GM11168 (cell line): ENCODE measurements around the gene CFC1.
"Not testable (repeated sequence)": the region's sequence is repeated elsewhere in the genome, so short reads cannot be mapped to it uniquely, and the experiment has no call there.

Experiments used
- in situ Hi-C: fragments of 300-500 bp; cut with MboI; formaldehyde crosslinking; loops from one replicate; pipeline ENCODE4 v1.12.0; 2022; ENCODE audit warnings: low sequenced_read_pairs; ENCODE audit not compliant: unreplicated experiment

Gene CFC1

DNA sequence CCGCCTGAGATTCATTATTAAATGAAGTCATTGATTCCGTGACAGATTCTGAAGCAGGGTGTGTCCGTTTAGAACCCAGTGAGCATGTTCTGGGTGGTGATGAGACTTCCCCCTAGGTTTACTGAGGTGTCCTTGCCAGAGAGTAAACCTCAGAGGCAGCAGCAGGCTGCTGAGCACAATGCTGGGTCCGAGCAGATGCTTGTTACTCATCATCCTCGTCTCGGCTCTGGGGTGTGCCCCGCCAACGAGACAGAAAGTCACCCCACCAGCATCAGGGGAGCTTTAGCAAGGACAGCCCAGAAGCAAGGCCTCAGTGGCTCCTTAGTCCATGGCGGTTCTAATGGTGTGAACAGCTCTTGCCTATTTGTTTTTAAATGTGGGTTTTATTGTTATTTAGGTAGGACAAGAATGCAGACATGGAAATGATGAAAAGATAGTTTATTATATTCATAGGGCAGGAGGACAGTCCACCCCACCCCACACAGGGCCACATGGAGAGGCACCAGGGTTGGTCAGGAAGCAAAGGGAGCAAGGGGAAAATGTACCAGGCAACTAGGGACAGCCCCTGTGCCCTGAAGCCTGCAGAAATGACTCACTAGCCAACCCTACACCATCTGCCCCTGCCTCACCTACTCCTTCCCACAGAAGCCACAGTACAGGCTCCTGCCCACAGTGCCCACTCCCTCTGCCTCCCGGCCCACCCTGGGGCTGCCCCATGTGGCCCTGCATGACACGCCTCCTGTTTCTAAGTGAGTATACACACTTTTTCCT lies 10.5 kb downstream of the CFC1 start:
- in situ Hi-C loops = loop anchor here (10.0 kb wide), 1 partner anchor 54 kb away; no protein-coding TSS in a partner anchor

DNA sequence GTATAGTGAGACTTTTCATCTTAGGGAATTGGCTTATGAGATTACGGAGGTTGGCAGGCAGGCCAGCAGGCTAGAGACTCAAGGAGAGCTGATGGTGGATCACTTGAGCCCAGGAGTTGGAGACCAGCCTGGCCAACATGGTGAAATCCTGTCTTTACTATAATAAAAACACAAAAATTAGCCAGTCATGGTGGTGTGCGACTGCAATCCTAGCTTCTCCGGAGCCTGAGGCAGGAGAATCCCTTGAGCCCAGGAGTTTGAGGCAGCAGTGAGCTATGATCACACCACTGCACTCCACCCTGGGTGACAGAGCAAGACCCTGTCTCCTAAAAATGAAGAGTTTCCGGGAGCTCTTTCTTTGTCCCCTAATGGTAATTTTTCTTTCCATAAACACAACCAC lies 14.6 kb downstream of the CFC1 start:
- in situ Hi-C loops = loop anchor here (10.0 kb wide), 1 partner anchor 50 kb away; no protein-coding TSS in a partner anchor

DNA sequence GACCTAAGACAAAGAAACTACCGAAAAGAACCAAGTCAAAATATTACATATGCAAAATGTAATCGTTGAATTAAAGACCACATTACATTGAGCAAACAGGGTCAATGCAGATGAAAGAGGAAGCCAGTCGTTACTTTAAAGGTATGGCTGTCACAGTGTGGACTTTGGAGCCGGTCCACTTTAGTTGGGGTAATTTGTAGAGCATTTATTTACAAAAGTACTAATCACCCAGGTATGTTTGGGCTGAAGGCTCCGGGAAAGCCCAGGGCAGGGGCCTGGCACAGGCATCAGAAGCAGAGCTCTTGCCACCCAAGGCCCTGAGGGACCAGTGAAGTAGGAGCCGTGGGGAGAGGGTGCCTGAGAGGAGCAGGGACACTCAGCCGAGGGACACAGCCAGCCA lies 15.8 kb downstream of the CFC1 start:
- in situ Hi-C loops = loop anchor here (10.0 kb wide), 1 partner anchor 49 kb away; no protein-coding TSS in a partner anchor

DNA sequence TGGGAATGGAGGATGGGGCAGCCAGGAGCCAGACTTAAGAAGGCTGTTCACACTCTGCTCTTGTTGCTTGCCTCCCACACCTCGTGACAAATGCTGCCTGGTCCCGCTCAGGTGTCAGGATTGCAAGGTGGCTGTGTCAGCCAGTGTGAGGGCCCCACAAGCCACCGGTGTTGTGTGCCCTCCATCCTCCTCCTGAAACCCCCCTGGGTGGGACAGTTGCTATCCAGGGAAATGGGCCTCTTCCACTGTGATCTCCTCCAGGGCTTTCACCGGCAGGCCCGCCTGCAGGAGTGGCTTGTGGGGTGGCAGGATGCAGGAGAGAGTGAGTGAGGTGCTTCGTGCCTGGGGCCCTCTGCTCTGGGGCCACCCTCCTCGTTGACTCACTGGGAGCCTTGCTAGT lies 16.4 kb downstream of the CFC1 start:
- in situ Hi-C loops = loop anchor here (10.0 kb wide), 1 partner anchor 48 kb away; no protein-coding TSS in a partner anchor

GRCh38 chr2:130581491-130581890 lies 17.9 kb downstream of the CFC1 start:
- in situ Hi-C loops = loop anchor here (10.0 kb wide), 1 partner anchor 47 kb away; no protein-coding TSS in a partner anchor

- in situ Hi-C loops = not testable (repeated sequence)
Observed at GRCh38 chr2:130579121-130579520, 20.3 kb downstream of the CFC1 start.

GRCh38 chr2:130577559-130577958 lies 21.8 kb downstream of the CFC1 start:
- in situ Hi-C loops = not testable (repeated sequence)

DNA sequence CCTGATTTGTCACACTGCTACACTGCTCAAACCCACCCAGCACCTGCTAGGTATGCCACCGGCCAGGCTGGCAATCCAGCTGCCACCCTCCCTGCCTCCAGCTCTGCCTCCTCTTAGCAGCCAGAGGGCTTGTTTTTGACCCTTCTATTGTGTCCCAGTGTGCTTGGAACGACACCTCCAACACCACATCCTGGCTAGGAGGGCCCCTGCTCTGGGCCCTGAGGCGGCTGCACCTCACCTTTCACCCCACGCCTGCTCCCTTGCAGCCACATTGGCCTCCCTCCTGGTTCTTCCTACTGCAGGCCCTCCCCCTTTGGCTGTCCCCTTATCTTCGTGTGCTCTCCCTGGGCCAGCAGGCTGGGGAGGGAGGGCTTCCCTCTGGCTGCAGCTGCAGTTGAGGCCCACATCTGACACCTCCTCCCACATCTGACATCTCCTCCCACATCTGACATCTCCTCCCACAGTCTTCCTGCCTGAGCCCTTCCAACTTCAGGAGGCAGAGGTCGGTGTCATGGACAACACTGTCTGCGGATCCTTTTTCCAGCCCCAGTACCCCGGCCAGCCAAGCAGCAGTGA lies 23.1 kb downstream of the CFC1 start:
- in situ Hi-C loops = not testable (repeated sequence)

GRCh38 chr2:130574230-130574629 lies 25.1 kb downstream of the CFC1 start:
- in situ Hi-C loops = not testable (repeated sequence)

GRCh38 chr2:130571929-130572328 lies 27.4 kb downstream of the CFC1 start:
- in situ Hi-C loops = not testable (repeated sequence)

- in situ Hi-C loops = not testable (repeated sequence)
Observed at GRCh38 chr2:130566165-130566564, 33.2 kb downstream of the CFC1 start.

- in situ Hi-C loops = not testable (repeated sequence)
Observed at GRCh38 chr2:130556441-130556840, 42.9 kb downstream of the CFC1 start.

DNA sequence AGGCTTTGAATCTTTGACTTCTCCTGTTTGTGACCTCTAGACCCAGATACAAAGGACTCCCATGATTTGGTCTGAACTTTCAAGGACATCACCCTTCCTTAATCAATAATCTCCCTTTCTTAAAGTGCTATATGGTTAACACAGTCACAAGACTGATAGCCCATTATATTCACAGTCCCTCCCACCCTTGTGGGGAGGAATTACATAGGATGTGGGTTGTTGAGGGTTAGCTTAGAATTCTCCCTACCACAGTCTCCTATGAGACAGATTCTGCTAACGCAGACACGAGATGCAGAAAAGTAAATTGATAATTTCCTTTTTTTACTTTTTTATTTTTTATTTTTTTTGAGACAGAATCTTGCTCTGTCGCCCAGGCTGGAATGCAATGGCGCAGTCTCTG lies 45.2 kb downstream of the CFC1 start:
- in situ Hi-C loops = not testable (repeated sequence)

GRCh38 chr2:130549475-130549874 lies 49.9 kb downstream of the CFC1 start:
- in situ Hi-C loops = not testable (repeated sequence)

DNA sequence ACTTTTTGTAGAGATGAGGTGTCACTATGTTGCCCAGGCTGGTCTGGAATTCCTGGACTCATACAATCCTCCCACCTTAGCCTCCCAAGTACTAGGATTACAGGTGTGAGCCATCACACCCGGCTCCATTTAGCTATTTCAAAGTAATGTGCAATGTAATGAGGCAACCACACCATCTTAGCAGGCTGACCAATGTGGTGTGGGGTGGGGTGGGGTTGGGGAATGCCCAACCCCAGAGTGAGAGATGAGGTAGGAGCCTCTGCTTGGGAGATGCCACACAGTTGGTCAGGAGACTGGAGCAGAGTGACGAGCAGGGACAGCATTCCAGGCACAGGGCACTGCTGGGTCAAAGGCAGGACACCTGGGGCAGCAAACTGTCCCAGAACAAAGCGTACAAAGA lies 51.0 kb downstream of the CFC1 start:
- in situ Hi-C loops = not testable (repeated sequence)

- in situ Hi-C loops = not testable (repeated sequence)
Observed at GRCh38 chr2:130544978-130545377, 54.4 kb downstream of the CFC1 start.

GRCh38 chr2:130543785-130544528 lies 55.4 kb downstream of the CFC1 start:
- in situ Hi-C loops = not testable (repeated sequence)

DNA sequence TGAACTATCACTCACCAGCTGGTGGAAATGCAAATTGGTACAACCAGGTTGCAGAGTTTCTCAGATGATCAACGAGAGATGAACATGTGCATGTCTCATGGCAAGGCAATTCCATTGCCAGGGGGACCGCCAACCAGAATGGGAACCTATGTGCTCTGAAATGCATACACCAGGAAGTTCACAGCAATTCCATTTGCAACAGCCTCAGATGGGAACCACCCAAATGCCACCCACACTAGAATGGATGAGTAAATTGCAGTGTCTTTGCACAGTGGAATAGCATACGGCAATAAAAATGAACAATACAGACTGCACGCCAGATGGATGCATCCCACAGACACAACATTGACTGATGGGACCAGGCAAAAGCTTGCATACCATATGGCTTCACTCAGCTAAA lies 56.6 kb downstream of the CFC1 start:
- in situ Hi-C loops = not testable (repeated sequence)
